Activated naive CD4-positive, alpha-beta T cell treated with anti-CD3 and anti-CD28 coated beads, Interleukin-2, amount 50 U/mL, for 24 hours (primary cell): ENCODE results near the gene GRM7.

Experiments used
- H3K27ac Mint-ChIP-seq: one replicate; pipeline ENCODE4 v1.8.0; 2021; ENCODE audit warnings: mild to moderate bottlenecking, mixed read lengths
- H3K27me3 Mint-ChIP-seq: one replicate; pipeline ENCODE4 v1.8.0; 2021; ENCODE audit warnings: mixed read lengths
- H3K36me3 Mint-ChIP-seq: one replicate; pipeline ENCODE4 v1.8.0; 2021; ENCODE audit warnings: mixed read lengths
- H3K4me1 Mint-ChIP-seq: one replicate; pipeline ENCODE4 v1.8.0; 2021; ENCODE audit warnings: mixed read lengths
- H3K4me3 Mint-ChIP-seq: one replicate; pipeline ENCODE4 v1.8.0; 2021; ENCODE audit warnings: mild to moderate bottlenecking, mixed read lengths
- H3K9me3 Mint-ChIP-seq: one replicate; pipeline ENCODE4 v1.8.0; 2021; ENCODE audit warnings: mixed read lengths

The GRM7 gene

DNA sequence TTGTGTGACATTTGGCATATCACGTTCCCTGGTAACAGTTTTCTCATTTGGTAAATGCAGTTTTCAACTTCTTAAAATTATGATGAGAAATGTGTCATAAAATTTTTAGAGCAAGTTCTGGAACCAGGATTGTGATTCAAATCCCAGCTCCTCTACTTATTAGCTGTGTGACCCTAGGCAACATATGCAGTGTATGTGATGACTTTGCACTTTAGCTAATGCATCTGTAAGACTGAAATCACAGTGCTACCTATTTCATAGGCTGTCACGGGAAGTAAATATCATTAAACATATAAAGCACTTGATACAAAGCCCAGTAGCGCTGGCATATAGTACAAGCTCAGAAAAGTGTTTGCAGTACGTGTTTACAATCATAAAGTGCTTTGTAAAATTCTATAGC, 419.4 kb downstream of the GRM7 start:
- Mint-ChIP-seq H3K27me3 (peaks cover 2% of the 10 kb centered on the region), H3K36me3 (no peaks in the 10 kb centered on the region), H3K4me1 (no peaks in the 10 kb centered on the region), H3K4me3 (no peak overlapping the region), H3K9me3 (no peaks in the 10 kb centered on the region), H3K27ac (no peak overlapping the region)

DNA sequence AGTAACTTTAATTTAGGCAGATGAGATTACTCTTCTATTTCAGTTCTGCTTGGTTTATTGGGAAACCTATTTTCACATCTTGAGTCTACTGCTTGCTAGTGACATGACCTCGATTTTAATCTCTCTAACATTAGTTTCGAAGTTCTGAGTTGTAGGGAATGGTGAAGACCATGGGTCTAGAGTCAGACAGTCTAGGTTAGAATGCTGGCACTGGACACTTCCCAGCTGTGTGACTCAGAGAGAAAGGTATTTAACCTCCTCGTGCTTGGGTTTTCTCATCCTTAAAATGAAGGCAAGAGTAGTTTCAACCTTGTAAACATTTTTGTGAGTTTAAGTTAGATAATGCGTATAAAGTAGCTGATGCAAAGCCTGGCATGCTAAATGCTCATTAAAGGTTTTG, 422.1 kb downstream of the GRM7 start:
- no peaks in the 10 kb centered on the region for H3K4me1 Mint-ChIP-seq
- H3K9me3 Mint-ChIP-seq, result no peaks in the 10 kb centered on the region
- no peaks in the 10 kb centered on the region for H3K36me3 Mint-ChIP-seq
- H3K4me3 Mint-ChIP-seq, result no peak overlapping the region
- no peaks in the 10 kb centered on the region for H3K27me3 Mint-ChIP-seq
- no peak overlapping the region for H3K27ac Mint-ChIP-seq

DNA sequence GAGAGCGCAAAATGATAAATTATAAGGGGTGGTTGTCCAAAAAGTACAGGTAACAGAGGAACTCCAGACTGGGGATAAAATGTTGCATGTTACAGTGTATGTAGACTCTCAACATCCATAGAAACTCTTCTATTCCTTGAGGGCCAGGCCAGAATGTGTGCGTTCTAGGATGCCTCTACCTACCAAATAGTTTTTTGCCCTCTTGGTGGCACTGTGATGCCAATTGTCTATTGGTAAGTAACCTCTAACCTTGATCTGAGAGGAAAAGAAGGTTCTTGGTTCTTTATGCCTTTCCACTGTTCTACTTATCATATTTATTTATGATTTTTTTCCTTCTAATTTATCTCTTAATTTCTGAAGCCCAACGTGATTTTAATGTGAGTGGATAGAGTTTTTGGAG, 424.6 kb downstream of the GRM7 start:
- Mint-ChIP-seq H3K9me3 (no peaks in the 10 kb centered on the region), H3K4me1 (peaks cover under 1% of the 10 kb centered on the region), H3K27ac (no peak overlapping the region), H3K27me3 (no peaks in the 10 kb centered on the region), H3K36me3 (no peaks in the 10 kb centered on the region), H3K4me3 (no peak overlapping the region)

DNA sequence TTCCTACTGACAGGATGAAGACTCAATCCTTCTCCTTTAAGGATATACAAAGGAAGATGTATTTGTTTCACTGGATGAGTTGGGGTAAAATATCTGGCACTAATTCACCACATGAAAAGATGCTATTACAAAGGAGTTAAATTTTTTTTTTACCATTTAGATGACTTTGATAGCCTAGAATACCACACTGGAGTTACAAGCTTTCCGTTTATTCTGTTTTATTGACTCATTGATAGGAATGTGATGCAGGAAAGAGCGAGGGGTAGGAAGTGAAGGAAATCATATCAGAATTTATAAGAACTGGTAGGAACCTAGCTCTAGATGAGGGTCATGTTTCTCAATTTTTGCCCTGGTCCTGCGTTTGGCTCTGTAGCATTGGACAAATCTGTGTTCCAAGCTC, 427.2 kb downstream of the GRM7 start:
- no peak overlapping the region for H3K27ac Mint-ChIP-seq

DNA sequence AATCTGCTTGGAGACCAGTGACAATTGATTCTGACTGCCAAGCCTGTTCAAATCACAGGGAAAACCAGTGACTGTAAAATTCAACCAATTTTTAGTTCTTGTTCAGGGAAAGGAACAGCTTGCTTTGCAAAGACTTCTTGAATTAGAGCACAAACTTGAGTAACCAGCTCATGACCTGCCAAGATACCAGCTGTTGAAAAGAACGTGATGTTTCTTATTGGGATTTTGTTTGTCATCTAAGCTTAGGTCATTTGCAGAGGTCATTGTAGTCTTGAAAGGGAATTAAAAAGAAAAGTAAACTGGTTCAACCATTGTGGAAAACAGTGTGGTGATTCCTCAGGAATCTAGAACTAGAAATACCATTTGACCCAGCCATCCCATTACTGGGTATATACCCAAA, 428.2 kb downstream of the GRM7 start:
- no peaks in the 10 kb centered on the region for H3K9me3 Mint-ChIP-seq
- H3K4me3 Mint-ChIP-seq, result no peak overlapping the region
- H3K4me1 Mint-ChIP-seq, result peaks cover 6% of the 10 kb centered on the region
- H3K36me3 Mint-ChIP-seq, result no peaks in the 10 kb centered on the region
- no peaks in the 10 kb centered on the region for H3K27me3 Mint-ChIP-seq
- H3K27ac Mint-ChIP-seq, result no peak overlapping the region

More for the DNA sequence above, 427.2 kb downstream of the GRM7 start:
- Mint-ChIP-seq H3K4me1 (peaks cover 6% of the 10 kb centered on the region), H3K9me3 (no peaks in the 10 kb centered on the region), H3K27me3 (no peaks in the 10 kb centered on the region), H3K4me3 (no peak overlapping the region), H3K36me3 (no peaks in the 10 kb centered on the region)

DNA sequence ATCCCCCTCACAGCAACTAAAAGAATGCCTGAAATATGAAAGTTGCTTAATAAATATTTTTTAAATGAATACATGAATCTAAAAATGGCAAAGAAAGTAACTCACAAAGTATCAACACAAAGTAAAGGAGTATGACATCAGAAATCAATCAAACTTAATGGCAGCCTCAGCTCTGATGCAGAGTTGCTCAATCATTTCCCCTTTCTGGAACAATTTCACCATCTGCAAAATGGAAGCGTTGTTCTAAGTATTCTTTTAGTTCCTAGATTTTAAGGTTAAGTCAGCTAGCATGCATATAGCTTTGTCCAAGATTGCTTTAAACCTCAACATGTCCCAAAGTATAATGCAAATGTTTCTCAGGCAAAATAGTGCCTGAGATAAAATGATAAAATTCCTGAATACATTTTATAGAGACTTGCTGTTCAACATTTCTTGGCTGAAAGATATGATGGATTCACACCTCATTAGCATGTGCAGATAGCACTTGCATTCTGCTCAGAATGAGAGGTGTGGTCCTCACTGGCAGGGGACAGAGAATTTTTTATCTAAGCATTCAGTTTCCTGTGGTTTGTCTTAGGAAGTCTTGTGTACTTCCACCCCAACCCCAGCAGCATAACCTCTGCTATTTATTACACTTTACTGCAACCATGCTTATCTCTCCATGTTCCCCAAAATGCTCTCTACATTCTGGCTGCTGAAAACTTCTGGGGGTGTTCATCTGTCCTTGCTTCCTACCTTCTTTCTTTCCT, 429.3 kb downstream of the GRM7 start:
- H3K9me3 Mint-ChIP-seq, result no peaks in the 10 kb centered on the region
- H3K27ac Mint-ChIP-seq, result no peak overlapping the region
- peaks cover 6% of the 10 kb centered on the region for H3K4me1 Mint-ChIP-seq
- H3K36me3 Mint-ChIP-seq, result no peaks in the 10 kb centered on the region
- H3K27me3 Mint-ChIP-seq, result no peaks in the 10 kb centered on the region
- H3K4me3 Mint-ChIP-seq, result no peak overlapping the region

DNA sequence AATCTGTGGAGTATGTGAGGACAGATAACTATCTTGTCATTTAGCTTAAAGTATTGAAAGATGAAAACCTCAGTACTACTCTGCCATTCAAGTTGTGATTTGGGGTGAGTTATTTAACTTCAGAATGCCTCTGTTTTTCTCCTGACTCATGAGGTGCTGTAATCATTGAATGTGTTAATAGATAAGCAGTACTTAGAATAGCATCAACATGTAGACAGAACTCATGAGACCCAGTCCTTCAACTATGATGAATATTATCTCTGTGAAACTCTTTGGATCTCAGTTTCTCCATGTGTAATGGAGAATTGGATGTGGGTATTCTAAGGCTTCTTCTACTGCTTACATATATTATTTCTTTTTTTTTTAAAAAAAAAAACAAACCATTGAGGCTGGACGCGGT, 431.4 kb downstream of the GRM7 start:
- H3K36me3 Mint-ChIP-seq, result no peaks in the 10 kb centered on the region
- H3K27ac Mint-ChIP-seq, result no peak overlapping the region
- H3K27me3 Mint-ChIP-seq, result no peaks in the 10 kb centered on the region
- H3K4me1 Mint-ChIP-seq, result peaks cover 6% of the 10 kb centered on the region
- H3K4me3 Mint-ChIP-seq, result no peak overlapping the region
- no peaks in the 10 kb centered on the region for H3K9me3 Mint-ChIP-seq

DNA sequence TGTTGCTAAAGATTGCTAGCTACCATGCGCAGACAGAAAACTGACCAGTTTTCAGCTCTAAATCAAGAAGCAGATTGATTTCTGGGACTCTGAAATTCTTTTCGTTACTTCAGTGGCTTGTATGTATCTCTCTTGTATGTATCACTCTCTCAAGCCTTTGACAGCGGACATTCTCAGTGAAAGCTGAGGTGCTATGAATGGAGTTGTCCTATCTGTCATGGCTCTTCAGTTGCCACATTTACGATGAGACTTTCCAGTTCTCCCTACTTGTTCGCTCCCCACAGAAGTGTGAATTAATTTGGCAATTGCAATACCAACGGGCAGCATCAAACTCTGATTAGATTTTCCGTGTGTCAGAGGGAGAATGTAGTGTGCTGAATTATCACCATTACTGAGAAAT, 432.4 kb downstream of the GRM7 start:
- Mint-ChIP-seq H3K4me1 (peaks cover 6% of the 10 kb centered on the region), H3K9me3 (no peaks in the 10 kb centered on the region), H3K27ac (no peak overlapping the region), H3K36me3 (no peaks in the 10 kb centered on the region), H3K27me3 (no peaks in the 10 kb centered on the region), H3K4me3 (no peak overlapping the region)

DNA sequence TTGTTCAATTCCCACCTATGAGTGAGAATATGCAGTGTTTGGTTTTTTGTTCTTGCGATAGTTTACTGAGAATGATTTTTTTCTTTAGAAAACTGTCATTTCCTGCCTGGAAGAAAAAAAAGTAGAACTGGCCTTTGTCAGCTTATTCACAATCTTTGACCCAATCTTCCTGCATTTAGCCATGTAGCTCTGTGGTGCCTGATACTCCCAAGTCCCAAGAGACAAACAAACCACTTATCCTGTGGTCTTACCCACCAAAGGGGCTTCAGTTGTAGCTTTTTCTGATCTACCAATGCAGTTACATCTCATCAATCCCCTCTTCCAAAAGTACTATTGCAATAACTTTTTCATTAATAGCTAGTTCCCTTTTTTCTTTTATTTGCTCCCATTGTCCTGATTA, 444.6 kb downstream of the GRM7 start:
- Mint-ChIP-seq H3K4me1 (no peaks in the 10 kb centered on the region), H3K9me3 (no peaks in the 10 kb centered on the region), H3K36me3 (no peaks in the 10 kb centered on the region), H3K27ac (no peak overlapping the region), H3K4me3 (no peak overlapping the region), H3K27me3 (peaks cover 2% of the 10 kb centered on the region)

DNA sequence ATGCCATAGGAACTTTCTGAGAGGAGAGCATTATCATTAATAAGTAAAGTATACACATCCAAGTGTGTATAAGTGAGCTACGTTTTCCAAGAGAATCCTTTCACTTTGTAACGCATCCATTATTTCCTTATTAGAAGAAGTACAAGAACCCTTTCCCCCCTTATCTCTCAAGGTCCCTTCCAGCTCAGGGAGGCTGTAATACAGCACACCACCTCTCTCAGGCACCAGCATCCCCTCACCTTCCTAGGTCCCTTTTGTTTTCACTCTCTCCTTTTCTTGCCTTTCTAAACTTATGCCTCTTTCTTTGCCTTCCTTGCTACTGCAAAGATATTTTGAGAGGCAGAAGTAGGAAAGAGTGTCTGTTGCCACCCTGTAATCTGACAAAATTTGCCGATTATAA, 446.0 kb downstream of the GRM7 start:
- peaks cover 2% of the 10 kb centered on the region for H3K27me3 Mint-ChIP-seq
- no peak overlapping the region for H3K27ac Mint-ChIP-seq
- no peak overlapping the region for H3K4me3 Mint-ChIP-seq
- H3K36me3 Mint-ChIP-seq, result no peaks in the 10 kb centered on the region
- H3K9me3 Mint-ChIP-seq, result no peaks in the 10 kb centered on the region
- no peaks in the 10 kb centered on the region for H3K4me1 Mint-ChIP-seq

DNA sequence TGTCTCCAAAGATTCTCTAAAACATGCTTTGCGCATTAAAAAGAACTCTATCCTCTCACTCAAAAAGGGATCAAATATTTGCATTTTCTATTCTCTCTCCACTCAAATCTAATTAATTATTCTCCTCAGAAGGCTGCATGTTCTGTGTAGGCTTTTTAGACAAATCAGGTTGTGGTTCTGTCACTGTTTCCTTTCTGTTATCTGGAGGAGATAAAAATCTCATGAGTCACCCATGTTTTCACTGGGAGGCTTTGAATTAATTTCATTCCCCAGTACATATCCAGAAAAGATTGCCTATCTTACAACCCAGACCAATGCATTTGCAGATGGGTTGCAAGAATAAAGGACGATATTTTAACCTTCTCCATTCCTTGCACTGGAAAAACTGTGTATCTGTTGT, 446.5 kb downstream of the GRM7 start:
- no peak overlapping the region for H3K4me3 Mint-ChIP-seq
- no peak overlapping the region for H3K27ac Mint-ChIP-seq
- peaks cover 2% of the 10 kb centered on the region for H3K27me3 Mint-ChIP-seq
- H3K36me3 Mint-ChIP-seq, result no peaks in the 10 kb centered on the region
- no peaks in the 10 kb centered on the region for H3K4me1 Mint-ChIP-seq
- no peaks in the 10 kb centered on the region for H3K9me3 Mint-ChIP-seq

DNA sequence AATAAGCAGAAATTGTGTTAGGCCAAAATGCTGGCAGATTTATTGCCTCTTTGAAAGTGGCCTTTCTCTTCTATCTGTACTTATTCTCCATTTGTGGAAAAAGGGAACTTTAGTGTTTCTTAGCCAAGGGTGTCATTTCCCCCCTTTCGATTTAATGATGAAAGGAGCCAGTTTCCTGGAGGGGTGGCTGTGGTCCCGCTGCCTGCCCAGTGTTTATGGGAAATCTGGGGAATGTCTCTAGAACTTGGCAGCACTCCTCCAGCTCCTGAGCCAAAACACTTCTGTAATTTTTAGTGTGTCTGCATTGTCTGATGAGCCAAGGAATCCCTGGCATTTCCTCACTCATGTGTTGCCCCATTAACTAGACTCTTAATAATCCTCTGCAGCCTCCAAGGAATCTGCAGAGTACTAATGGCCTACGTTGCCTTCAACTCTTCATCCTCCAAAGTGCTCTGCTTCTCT, 448.8 kb downstream of the GRM7 start:
- Mint-ChIP-seq H3K27me3 (peaks cover 2% of the 10 kb centered on the region), H3K4me1 (no peaks in the 10 kb centered on the region), H3K9me3 (no peaks in the 10 kb centered on the region), H3K27ac (no peak overlapping the region), H3K4me3 (no peak overlapping the region), H3K36me3 (no peaks in the 10 kb centered on the region)

DNA sequence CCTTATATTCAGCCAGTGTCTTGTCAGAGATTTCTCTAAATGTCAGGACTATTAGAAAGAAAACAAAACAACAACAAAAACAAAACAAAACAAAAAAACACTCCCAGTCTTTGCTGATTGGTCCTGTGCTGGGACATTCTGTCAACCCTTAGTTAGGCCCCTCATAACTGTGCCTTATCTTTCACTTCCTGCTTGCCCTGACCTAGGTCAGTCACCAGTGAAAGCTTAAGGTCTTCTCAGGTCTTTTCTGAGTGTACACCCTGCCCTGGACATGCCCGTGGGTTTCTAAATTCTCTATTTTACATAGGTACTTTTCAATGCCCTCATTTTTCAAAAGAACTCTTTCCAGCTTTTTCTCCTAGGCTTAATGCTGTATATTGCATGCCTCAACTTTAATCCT, 454.1 kb downstream of the GRM7 start:
- Mint-ChIP-seq H3K9me3 (peaks cover 4% of the 10 kb centered on the region), H3K27me3 (peaks cover 2% of the 10 kb centered on the region), H3K4me3 (no peak overlapping the region), H3K27ac (no peak overlapping the region), H3K4me1 (no peaks in the 10 kb centered on the region), H3K36me3 (no peaks in the 10 kb centered on the region)

DNA sequence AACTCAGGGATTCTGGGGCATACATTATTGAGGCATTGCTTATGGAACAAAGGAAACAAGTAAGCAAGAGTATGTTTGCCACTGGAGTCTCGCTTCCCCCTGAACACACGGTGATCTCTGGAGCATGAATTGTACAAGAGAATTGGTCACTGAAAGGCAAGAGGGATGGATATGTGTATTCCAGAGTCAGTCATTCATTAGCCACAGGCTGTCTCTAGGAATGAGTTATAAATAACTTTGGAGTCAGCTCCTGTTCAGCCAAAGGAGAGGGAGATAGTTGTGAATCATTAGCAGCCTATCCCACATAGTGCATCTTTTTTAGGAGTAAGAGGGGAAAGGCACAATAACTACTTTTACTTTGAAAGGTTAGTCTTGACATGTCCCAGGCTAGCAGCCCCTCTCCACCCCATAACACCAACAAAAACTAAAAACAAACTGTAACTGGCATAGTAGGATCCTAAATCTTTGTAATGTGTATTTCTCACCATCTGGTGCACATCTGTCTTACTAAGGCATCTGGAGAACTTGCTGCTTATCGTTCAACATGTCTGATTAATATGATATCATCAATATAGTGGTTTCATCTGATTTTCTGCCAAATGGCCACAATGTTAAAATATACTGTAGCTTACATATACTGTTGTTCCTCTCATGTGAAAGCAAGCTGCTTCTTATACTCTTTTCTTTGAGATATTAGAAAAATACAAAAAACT, 462.2 kb downstream of the GRM7 start:
- Mint-ChIP-seq H3K4me1 (no peaks in the 10 kb centered on the region), H3K9me3 (peaks cover 6% of the 10 kb centered on the region), H3K27me3 (no peaks in the 10 kb centered on the region), H3K36me3 (no peaks in the 10 kb centered on the region), H3K4me3 (no peak overlapping the region), H3K27ac (no peak overlapping the region)

DNA sequence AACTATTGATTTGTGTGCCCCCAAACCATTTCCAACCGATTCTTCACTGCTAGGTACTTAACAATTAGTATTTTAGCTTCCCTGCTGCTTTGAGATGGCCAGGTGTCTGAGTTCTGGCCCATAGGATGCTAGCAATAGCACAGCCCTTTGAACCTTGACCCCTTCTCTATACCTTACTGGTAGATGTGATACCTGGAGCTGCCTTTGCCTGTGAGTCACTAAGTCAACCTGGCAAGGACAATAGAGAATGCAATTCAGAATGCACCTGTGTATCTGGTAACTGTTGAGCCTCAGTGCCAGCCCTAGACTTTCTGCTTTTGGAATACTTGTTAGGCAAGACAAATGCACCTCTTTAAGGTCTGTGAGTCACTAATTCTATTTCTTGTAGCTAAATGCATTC, 467.4 kb downstream of the GRM7 start:
- H3K4me1 Mint-ChIP-seq, result no peaks in the 10 kb centered on the region
- no peak overlapping the region for H3K27ac Mint-ChIP-seq
- H3K36me3 Mint-ChIP-seq, result no peaks in the 10 kb centered on the region
- H3K27me3 Mint-ChIP-seq, result no peaks in the 10 kb centered on the region
- H3K4me3 Mint-ChIP-seq, result no peak overlapping the region
- peaks cover 6% of the 10 kb centered on the region for H3K9me3 Mint-ChIP-seq

DNA sequence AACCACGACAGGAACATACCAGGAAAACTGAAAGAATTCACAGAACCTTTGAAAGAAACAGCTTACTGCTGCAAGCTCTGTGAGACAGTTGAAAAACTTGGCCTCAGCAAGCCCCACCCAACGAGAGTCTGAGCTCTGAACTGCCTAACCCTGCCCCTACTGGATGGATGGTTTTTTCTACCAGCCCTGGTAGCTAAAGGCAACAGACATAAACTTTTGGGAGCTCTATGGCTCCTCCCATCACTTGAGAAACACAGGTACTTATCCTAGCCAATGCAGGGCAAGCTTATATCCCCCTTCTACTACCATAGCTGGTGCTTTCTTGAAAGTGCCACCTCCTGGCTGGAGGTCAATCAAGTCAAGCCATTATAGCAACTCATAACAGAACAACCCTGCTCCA, 471.8 kb downstream of the GRM7 start:
- Mint-ChIP-seq H3K9me3 (no peaks in the 10 kb centered on the region), H3K27me3 (no peaks in the 10 kb centered on the region), H3K4me3 (no peak overlapping the region), H3K27ac (no peak overlapping the region), H3K4me1 (no peaks in the 10 kb centered on the region), H3K36me3 (no peaks in the 10 kb centered on the region)
